CD14-positive monocyte (primary cell): ENCODE results near the gene MDGA2. TPM values are rescaled to one million over a fixed set of nuclear protein-coding genes. Genes with fewer than 3 reads are reported as not detected.

Source experiments
- DNase-seq, 3 donors: peaks; one replicate each; pipeline ENCODE4 v3.0.0-alpha.2; 2011 to 2022
- H2AFZ ChIP-seq: 2 replicates; pipeline ENCODE4 v1.6.0; 2012; ENCODE audit warnings: mild to moderate bottlenecking, low read depth, low read length, inconsistent platforms; ENCODE audit not compliant: insufficient read depth, poor library complexity, severe bottlenecking
- H3K27ac ChIP-seq, 2 donors: 1 replicate in 1 of 2; 2 replicates in 1 of 2; pipeline ENCODE4 v1.5.1; 2012 to 2013; ENCODE audit warnings: low read length in 2 of 2, control low read depth in 1 of 2, inconsistent platforms in 1 of 2, low read depth in 1 of 2, mild to moderate bottlenecking in 1 of 2
- H3K27me3 ChIP-seq, 2 donors: one replicate each; pipeline versions ENCODE4 v1.6.0 to v1.6.1; 2011 to 2013; ENCODE audit warnings: low read length in 2 of 2; ENCODE audit not compliant: control insufficient read depth in 2 of 2, insufficient read depth in 2 of 2
- H3K36me3 ChIP-seq, 2 donors: replicated peaks in 1 of 2; 1 replicate in 1 of 2; 2 replicates in 1 of 2; pipeline versions ENCODE4 v1.5.1 to v1.6.1; 2012 to 2013; ENCODE audit warnings: low read length in 2 of 2, control low read depth in 1 of 2, inconsistent platforms in 1 of 2, mild to moderate bottlenecking in 1 of 2; ENCODE audit not compliant: insufficient read depth in 2 of 2, control insufficient read depth in 1 of 2
- H3K4me1 ChIP-seq, 2 donors: 1 replicate in 1 of 2; 2 replicates in 1 of 2; pipeline versions ENCODE4 v1.5.1 to v1.6.1; 2012 to 2013; ENCODE audit warnings: low read length in 2 of 2, control low read depth in 1 of 2, inconsistent platforms in 1 of 2, mild to moderate bottlenecking in 1 of 2, moderate library complexity in 1 of 2; ENCODE audit not compliant: insufficient read depth in 2 of 2, control insufficient read depth in 1 of 2
- H3K4me2 ChIP-seq: replicated peaks from 2 replicates; pipeline ENCODE3; 2012; ENCODE audit warnings: low read length, moderate library complexity, mild to moderate bottlenecking; ENCODE audit not compliant: poor library complexity, severe bottlenecking; ENCODE audit errors: extremely low read depth
- H3K4me3 ChIP-seq, 3 experiments: fragments of 200-600 bp in 1 of 3; sonication (generic) in 1 of 3; replicated peaks in 1 of 3; 1 replicate in 2 of 3; 2 replicates in 1 of 3; pipeline ENCODE4 v1.5.1; 2011 to 2013; ENCODE audit warnings: low read length in 3 of 3, mild to moderate bottlenecking in 3 of 3, control low read depth in 2 of 3, low read depth in 2 of 3, inconsistent platforms in 1 of 3, moderate library complexity in 1 of 3
- H3K79me2 ChIP-seq: 2 replicates; pipeline ENCODE4 v1.6.0; 2012; ENCODE audit warnings: mild to moderate bottlenecking, control low read depth, inconsistent platforms, low read length, moderate library complexity; ENCODE audit not compliant: insufficient read depth
- H3K9ac ChIP-seq: 2 replicates; pipeline ENCODE4 v1.6.0; 2017; ENCODE audit warnings: low read length, mild to moderate bottlenecking; ENCODE audit not compliant: insufficient read depth, poor library complexity, severe bottlenecking
- H3K9me3 ChIP-seq, 2 donors: replicated peaks in 1 of 2; 1 replicate in 1 of 2; 2 replicates in 1 of 2; pipeline versions ENCODE4 v1.5.1 to v1.6.1; 2012 to 2013; ENCODE audit warnings: low read length in 2 of 2, control low read depth in 1 of 2; ENCODE audit not compliant: control insufficient read depth in 1 of 2, insufficient read depth in 1 of 2
- H4K20me1 ChIP-seq: 2 replicates; pipeline ENCODE4 v1.6.0; 2012; ENCODE audit warnings: mild to moderate bottlenecking, low read length, control low read depth, moderate library complexity; ENCODE audit not compliant: insufficient read depth
- H3K27ac Mint-ChIP-seq, 7 donors: one replicate each; pipeline ENCODE4 v1.8.0; 2020; ENCODE audit warnings: mild to moderate bottlenecking in 7 of 7, mixed read lengths in 7 of 7, moderate library complexity in 6 of 7, inconsistent platforms in 2 of 7
- H3K27me3 Mint-ChIP-seq, 3 donors: one replicate each; pipeline ENCODE4 v1.8.0; 2021 to 2022; ENCODE audit warnings: low read depth in 3 of 3, mild to moderate bottlenecking in 3 of 3, mixed read lengths in 3 of 3, moderate library complexity in 3 of 3, inconsistent platforms in 1 of 3
- H3K36me3 Mint-ChIP-seq, 2 donors: one replicate each; pipeline ENCODE4 v1.8.0; 2020; ENCODE audit warnings: mixed read lengths in 2 of 2, inconsistent platforms in 1 of 2, mild to moderate bottlenecking in 1 of 2
- H3K4me1 Mint-ChIP-seq: one replicate; pipeline ENCODE4 v1.8.0; 2020; ENCODE audit warnings: mild to moderate bottlenecking, mixed read lengths
- H3K4me3 Mint-ChIP-seq, 2 donors: one replicate each; pipeline ENCODE4 v1.8.0; 2020; ENCODE audit warnings: mild to moderate bottlenecking in 2 of 2, mixed read lengths in 2 of 2, moderate library complexity in 1 of 2
- H3K9me3 Mint-ChIP-seq, 7 donors: one replicate each; pipeline ENCODE4 v1.8.0; 2020 to 2022; ENCODE audit warnings: mixed read lengths in 7 of 7, mild to moderate bottlenecking in 6 of 7, moderate library complexity in 6 of 7, inconsistent platforms in 2 of 7
- WGBS: methylation state at CpG from one replicate; pipeline ENCODE4 v1.1.5; 2013; ENCODE audit warnings: missing lambda C conversion rate; ENCODE audit not compliant: insufficient coverage; 5-methylcytosine and 5-hydroxymethylcytosine counted together
- intact Hi-C, 2 donors: fragments of 100-400 bp; cut with micrococcal nuclease; formaldehyde crosslinking; loops; one replicate each; pipeline versions ENCODE4 v1.15.0 to v1.15.1; 2023
- polyA plus RNA-seq, 3 donors: library from polyadenylated mRNA; depleted of rRNA in 1 of 3; unstranded in 2 of 3; stranded (reverse) in 1 of 3; fragments of 300-500 nt in 2 of 3; fragments of >200 nt in 1 of 3; fragmentation: Illumina TruSeq in 2 of 3; gene quantifications; 1 replicate in 2 of 3; 2 replicates in 1 of 3; pipeline ENCODE4 v1.2.3, GENCODE V29; 2012 to 2021
- TF ChIP-seq, protein P1 (sequence below): fragments of 200-600 bp; IDR thresholded peaks from one replicate; pipeline ENCODE4 v1.8.0; 2022; ENCODE audit warnings: antibody characterized with exemption, mild to moderate bottlenecking

The MDGA2 gene
- polyA plus RNA-seq, 3 donors, result not detected

DNA sequence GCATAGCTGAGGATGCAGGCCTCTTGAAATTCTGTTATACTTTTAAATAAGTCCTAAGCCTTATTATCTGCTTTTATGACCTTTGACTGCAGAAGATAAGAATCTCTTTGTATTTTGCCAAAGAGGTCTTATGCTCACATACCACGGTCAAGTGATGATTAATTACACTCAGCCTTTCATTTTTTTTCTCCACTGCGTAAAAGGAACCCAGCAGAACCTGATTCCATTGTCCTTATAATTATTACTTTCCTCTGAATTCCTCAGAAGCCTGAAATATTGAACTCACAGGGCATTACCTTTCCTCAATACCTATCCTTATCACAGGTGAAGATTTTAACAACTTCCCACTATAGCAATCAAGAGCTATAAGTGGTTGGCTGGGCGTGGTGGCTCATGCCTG lies 525.1 kb downstream of the MDGA2 start:
- Histone ChIP-seq H3K4me2 (no peak overlapping the region), H2AFZ (no peak overlapping the region), H4K20me1 (no peaks in the 10 kb centered on the region), H3K27ac (no peak overlapping the region), H3K4me1 (no peaks in the 10 kb centered on the region), H3K4me3 (no peak overlapping the region), H3K9ac (no peak overlapping the region), H3K36me3 (no peaks in the 10 kb centered on the region), H3K27me3 (no peaks in the 10 kb centered on the region), H3K79me2 (no peaks in the 10 kb centered on the region), H3K9me3 (peaks cover 7 to 13% of the 10 kb centered on the region in 2 donors)
- H3K27me3 Mint-ChIP-seq, result no peaks in the 10 kb centered on the region
- H3K4me3 Mint-ChIP-seq, result no peak overlapping the region
- peaks cover 6 to 15% (median 13%) of the 10 kb centered on the region in 7 donors for H3K9me3 Mint-ChIP-seq
- TF ChIP-seq, protein P1, sequence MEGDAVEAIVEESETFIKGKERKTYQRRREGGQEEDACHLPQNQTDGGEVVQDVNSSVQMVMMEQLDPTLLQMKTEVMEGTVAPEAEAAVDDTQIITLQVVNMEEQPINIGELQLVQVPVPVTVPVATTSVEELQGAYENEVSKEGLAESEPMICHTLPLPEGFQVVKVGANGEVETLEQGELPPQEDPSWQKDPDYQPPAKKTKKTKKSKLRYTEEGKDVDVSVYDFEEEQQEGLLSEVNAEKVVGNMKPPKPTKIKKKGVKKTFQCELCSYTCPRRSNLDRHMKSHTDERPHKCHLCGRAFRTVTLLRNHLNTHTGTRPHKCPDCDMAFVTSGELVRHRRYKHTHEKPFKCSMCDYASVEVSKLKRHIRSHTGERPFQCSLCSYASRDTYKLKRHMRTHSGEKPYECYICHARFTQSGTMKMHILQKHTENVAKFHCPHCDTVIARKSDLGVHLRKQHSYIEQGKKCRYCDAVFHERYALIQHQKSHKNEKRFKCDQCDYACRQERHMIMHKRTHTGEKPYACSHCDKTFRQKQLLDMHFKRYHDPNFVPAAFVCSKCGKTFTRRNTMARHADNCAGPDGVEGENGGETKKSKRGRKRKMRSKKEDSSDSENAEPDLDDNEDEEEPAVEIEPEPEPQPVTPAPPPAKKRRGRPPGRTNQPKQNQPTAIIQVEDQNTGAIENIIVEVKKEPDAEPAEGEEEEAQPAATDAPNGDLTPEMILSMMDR, result no peak
- 89% methylated on average over 2 of the region's 3 CpGs for WGBS
- no peak overlapping the region for H3K27ac Mint-ChIP-seq
- H3K36me3 Mint-ChIP-seq, result no peaks in the 10 kb centered on the region
- DNase-seq, result no peak
- H3K4me1 Mint-ChIP-seq, result no peaks in the 10 kb centered on the region
- intact Hi-C loops, result no loop called here

GRCh38 chr14:47149326-47149725 lies 526.1 kb downstream of the MDGA2 start:
- Mint-ChIP-seq H3K9me3 (peaks cover 3 to 15% (median 6%) of the 10 kb centered on the region in 7 donors), H3K4me3 (no peak overlapping the region), H3K27me3 (no peaks in the 10 kb centered on the region), H3K27ac (peak overlapping the region in 1 of 7 donors; percentile 11), H3K36me3 (no peaks in the 10 kb centered on the region), H3K4me1 (no peaks in the 10 kb centered on the region)
- intact Hi-C loops, result no loop called here
- DNase-seq, result no peak
- H3K9me3 ChIP-seq, result peaks cover 0 to 3% of the 10 kb centered on the region in 2 donors
- H3K36me3 ChIP-seq, result no peaks in the 10 kb centered on the region
- no peaks in the 10 kb centered on the region for H4K20me1 ChIP-seq
- no peaks in the 10 kb centered on the region for H3K4me1 ChIP-seq
- 71% methylated on average over 2 of the region's 2 CpGs for WGBS
- H3K27me3 ChIP-seq, result no peaks in the 10 kb centered on the region
- no peak overlapping the region for H3K9ac ChIP-seq
- no peak overlapping the region for H3K27ac ChIP-seq
- H3K79me2 ChIP-seq, result no peaks in the 10 kb centered on the region
- TF ChIP-seq, protein P1, result no peak
- H2AFZ ChIP-seq, result no peak overlapping the region
- H3K4me3 ChIP-seq, result no peak overlapping the region
- no peak overlapping the region for H3K4me2 ChIP-seq
